GM19351 (cell line): ENCODE data around the gene GALNT18.

Source experiments
- ATAC-seq: cut with Tn5 transposase; IDR thresholded peaks from one replicate; pipeline ENCODE4 v1.9.1; 2021; ENCODE audit warnings: mild to moderate bottlenecking, moderate library complexity; ENCODE audit not compliant: unreplicated experiment

GALNT18 gene

GRCh38 chr11:11534981-11535380, 86.8 kb downstream of the GALNT18 start:
- no peak for ATAC-seq

DNA sequence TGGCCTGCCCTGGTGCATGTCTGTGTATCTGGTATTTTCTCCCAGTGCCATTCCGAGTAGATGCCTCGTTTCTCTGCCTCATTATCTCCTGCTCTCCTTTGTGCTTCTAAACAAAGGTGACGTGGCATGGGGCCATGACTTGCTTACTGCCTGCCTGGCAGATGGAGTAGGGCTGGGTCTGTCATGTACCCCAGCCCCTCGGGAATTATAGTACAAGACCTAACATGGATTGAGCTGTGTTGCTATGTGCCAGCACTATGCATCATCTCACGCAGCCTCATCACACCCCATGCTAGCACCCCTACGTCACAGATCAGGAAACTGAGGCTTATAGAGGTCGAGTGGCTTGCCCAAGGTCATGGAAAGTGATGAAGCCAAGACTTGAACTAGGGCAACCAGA, 88.1 kb downstream of the GALNT18 start:
- no peak for ATAC-seq

DNA sequence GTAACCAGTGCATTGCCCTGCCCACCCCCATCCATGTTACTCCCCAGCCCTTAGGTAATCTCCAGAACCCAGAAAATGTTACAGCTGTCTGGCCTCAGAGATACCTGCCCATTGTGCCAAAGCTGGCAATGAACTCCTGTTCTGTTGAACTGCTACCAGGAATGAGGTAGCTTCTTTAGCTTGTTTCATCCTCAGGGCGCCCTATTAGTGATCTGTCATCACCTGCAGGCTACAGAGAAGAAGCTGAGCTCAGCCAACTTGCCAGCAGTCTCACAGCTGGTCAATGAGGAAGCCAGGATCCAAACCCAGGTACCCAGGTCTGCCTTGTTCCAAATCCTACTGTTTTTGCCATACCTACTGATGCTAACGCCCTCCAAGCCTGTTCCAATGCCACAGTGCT, 88.7 kb downstream of the GALNT18 start:
- no peak for ATAC-seq

DNA sequence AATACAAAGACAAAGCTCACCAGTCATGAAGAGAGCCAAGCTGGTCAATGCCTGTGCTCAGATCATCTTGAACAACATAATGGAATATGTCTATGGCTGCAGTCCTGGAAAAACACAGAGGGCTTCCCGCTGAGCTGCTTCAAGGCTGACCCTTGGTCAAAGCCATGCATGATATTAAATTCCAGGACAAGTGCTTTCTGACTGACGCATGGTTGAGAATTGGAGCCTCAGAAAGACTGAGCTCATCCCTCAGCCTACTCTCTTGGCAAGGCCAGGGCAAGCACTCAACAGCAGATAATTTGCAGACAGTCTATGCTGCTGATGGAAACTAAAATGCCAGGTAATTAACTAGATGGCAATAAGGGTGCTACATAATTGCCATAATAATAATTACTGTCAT, 89.2 kb downstream of the GALNT18 start:
- no peak for ATAC-seq

DNA sequence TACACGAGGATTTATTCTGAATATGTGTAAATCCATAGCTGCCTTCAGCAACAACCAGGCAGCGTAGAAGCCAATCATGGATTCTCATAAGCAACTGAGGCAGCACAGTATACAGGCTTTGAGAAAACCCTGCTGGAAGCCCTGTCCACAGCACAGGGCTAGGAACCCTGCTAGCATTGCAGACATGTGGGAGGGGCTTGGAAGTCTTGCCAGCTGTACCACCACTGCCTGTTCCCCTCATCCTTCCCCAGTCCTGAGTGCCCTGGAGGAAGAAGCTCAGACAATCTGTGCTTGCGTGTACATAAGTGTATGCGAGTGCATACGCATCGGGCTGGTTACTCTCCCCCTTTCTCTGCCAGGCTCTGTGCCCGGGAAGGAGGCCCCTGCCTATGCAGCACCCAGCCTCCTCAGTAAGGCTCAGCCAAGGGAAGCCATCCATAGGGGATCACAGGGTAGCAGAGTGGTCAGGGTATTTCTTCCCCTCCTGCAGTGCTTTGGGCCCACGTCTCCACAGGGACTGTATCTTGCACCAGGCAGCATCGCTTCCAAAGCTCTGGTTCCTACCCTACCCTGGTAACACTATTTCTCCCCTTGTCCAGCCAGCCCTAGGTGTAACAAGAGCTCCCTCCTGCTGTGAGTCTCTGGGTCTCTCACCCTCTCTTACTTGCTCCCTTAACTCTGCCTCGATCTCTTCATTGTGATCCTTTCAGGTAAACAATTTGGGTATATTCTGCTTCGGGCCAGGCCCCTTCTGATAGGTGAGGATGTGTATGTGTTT, 90.5 kb downstream of the GALNT18 start:
- no peak for ATAC-seq

GRCh38 chr11:11528986-11529385, 92.8 kb downstream of the GALNT18 start:
- ATAC-seq = no peak

DNA sequence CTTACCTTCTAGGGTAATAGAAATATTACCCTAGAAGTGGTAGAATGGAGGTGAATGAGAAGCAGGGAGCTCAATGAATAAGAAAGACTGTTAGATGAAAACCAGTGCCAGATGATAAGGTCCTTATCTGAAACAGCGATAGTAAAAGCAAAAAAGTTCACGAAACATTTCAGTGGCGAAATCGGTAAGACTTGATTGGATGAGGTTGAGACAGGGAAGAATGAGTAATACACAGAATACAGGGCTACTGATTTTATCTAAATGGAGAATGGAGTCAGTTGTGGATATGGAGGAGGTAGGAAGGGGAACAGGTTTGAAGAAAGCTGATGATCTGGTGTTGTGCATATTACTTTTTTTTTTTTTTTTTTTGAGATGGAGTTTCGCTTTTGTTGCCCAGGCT, 96.5 kb downstream of the GALNT18 start:
- ATAC-seq = no peak

DNA sequence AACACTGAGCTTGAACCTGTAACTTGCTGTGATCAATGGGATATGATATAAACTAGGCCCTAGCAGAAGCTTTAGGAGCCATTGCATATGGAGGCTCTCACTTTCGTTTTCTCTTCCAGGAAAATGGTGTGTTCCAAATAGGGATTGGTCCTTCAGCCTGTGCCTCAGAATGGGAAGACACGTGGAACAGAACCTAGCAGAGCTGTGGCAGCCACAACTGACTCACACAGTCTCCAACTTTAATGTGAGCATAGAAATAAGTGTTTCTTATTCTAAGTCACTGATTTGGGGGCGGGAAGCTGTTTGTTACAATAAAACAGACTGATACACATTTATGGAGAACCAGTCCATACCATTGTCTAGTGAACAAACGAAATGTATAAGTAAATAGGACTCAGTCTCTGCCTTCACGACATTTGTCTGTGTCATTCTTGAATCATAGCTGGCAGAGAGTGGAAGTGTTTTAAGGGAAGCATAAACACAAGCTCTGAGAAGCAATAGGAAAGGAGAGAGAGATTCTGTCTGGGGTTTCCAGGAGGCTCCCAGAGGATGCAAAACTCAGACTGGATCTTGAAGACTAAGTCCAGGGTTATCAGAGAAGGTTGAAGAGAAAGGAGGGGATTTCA, 97.3 kb downstream of the GALNT18 start:
- ATAC-seq = no peak

- no peak for ATAC-seq
Observed at GRCh38 chr11:11522591-11522990, 99.2 kb downstream of the GALNT18 start.

GRCh38 chr11:11521306-11522002, 100.4 kb downstream of the GALNT18 start:
- no peak for ATAC-seq

DNA sequence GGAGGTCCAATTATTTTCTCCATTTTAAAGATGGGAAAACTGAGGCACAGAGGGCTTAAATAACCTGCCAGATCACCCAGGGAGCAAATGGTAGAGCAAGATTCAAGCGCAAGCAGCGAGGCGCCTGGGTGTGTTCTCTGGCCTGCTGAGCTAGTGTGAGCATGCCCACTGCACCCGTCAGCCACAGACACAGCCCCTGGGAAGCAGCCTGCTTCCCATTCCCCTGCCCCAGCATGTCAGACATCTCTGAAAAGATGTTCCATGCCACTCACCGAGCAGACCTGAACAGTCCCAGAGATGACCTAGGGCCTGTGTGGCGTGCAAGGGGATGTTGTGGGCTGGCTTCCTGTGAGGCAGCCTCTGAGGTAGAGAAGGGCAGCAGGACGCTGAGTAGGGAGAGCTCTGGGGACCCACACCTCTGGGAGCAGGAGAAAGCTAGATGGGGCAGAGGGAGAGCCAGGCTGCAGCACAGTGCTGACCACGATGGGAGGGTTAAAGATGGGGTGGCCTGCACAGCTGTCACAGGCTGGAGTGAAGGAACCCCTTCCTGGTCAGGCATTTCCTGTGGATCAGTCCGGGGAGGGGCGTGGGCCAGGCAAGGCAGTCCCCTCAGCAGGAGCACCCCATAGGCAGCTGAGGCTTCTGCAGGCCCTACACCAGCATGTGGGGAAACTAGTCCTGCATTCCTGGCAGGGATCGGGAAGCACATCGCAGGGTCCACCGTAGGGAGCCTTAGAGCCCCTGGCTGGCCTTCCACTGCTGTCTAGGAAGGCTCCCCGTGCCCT, 101.4 kb downstream of the GALNT18 start:
- ATAC-seq = no peak

- no peak for ATAC-seq
Observed at GRCh38 chr11:11519184-11519583, 102.6 kb downstream of the GALNT18 start.

DNA sequence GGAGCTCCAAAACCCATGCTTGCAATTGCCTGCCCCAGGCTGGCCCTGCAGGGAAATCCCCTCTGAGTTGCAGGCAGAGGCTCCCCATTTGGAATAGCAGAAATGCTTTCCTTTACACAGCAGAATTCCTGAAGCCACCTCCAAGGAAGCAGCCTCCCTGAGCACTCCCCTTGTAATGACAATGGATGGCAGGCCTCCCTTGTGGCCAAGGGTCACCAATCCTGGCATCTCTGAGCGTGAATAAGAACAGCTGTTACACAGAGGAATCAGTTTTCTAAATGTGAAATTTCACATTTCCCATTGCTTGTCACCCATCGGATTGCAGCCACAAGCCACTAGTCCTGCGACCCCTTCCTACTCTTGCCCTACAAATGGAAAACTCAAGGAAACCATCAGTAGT, 107.6 kb downstream of the GALNT18 start:
- no peak for ATAC-seq

DNA sequence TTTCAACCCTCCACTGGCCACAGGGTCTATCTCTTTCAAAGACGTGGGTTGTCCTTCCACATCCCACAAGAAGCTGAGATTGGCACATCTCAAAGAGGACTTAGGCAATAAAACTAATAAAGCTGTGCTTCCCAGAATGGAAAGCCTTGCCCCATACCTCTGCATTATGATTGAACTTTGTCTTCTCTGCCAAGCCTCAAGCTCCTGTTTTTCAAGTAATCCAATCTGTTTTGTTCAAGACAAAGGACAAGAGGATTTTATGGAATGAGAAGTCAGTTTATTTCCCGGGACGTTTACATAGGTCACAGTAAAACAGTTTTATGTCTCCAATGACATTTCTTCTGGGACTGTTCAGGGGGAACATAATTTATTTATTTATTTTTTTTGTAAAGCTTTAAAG, 108.4 kb downstream of the GALNT18 start:
- no peak for ATAC-seq

- ATAC-seq = no peak
Observed at GRCh38 chr11:11512929-11513328, 108.9 kb downstream of the GALNT18 start.

GRCh38 chr11:11512502-11512901, 109.3 kb downstream of the GALNT18 start:
- ATAC-seq = no peak

GRCh38 chr11:11512090-11512489, 109.7 kb downstream of the GALNT18 start:
- no peak for ATAC-seq

DNA sequence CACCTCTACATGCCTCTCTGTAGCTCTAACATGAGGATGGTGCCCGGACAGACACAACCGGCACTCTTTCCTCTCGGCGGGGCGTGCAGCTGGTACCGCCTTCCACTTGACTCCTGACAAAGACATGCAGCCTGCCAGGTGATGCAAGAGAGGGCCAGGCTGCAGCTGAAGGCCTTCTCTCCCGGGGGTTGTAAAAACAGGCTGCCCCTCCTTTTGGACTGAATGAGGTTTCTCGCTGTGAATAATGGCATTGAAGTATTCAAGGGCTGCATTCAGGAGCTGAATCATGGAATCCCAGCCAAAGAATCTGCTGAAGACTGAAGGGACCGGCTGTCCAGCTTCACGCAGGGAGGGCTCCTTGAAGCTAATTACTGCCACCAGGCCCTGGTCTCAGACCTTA, 110.9 kb downstream of the GALNT18 start:
- ATAC-seq = no peak

- no peak for ATAC-seq
Observed at GRCh38 chr11:11505692-11506091, 116.1 kb downstream of the GALNT18 start.

DNA sequence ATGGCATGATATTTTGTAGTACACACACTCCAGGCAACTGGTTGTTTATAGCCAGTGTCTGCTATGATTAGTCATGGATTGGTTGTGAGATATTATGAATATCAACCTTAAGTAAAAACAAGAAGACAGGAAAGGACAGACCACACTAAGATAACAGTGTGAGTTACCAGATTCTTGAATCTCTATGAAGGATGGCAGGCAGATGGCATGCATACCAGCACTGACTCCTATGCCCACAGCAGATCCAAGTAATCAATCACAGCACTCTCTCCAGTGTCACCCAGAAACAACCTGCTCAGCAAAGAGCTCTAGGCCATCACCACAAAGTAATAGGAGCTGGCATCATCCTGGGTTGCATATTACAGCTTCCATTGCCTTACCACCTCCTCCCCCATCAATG, 116.6 kb downstream of the GALNT18 start:
- no peak for ATAC-seq

- ATAC-seq = no peak
Observed at GRCh38 chr11:11504071-11504470, 117.7 kb downstream of the GALNT18 start.
